Aorta (tissue), 5 donors: ENCODE results near the gene WNT3A. TPM values are rescaled to one million over a fixed set of nuclear protein-coding genes. Genes with fewer than 3 reads are reported as not detected.

Experiments
- ATAC-seq: fragments of 200-7000 bp; cut with Tn5 transposase; one replicate; pipeline ENCODE4 v1.9.1; 2022; ENCODE audit warnings: moderate library complexity; ENCODE audit not compliant: low FRiP score
- DNase-seq, 2 donors: peaks; one replicate each; pipeline ENCODE4 v3.0.0-alpha.2; 2020
- H3K27ac ChIP-seq, 2 donors: one replicate each; pipeline ENCODE4 v1.5.1; 2013; ENCODE audit warnings: low read length in 2 of 2, mild to moderate bottlenecking in 2 of 2, moderate library complexity in 2 of 2, control low read depth in 1 of 2, inconsistent platforms in 1 of 2, low read depth in 1 of 2
- H3K27me3 ChIP-seq, 2 donors: one replicate each; pipeline ENCODE4 v1.6.1; 2013; ENCODE audit warnings: control low read depth in 1 of 2, low read length in 1 of 2, mild to moderate bottlenecking in 1 of 2, moderate library complexity in 1 of 2; ENCODE audit not compliant: insufficient read depth in 2 of 2, control insufficient read depth in 1 of 2
- H3K36me3 ChIP-seq, 2 donors: one replicate each; pipeline ENCODE4 v1.6.1; 2013; ENCODE audit warnings: control low read depth in 1 of 2, low read length in 1 of 2, mild to moderate bottlenecking in 1 of 2; ENCODE audit not compliant: insufficient read depth in 2 of 2, control insufficient read depth in 1 of 2
- H3K4me1 ChIP-seq, 2 donors: one replicate each; pipeline ENCODE4 v1.6.1; 2013; ENCODE audit warnings: low read length in 2 of 2, control low read depth in 1 of 2, mild to moderate bottlenecking in 1 of 2, moderate library complexity in 1 of 2; ENCODE audit not compliant: insufficient read depth in 2 of 2, control insufficient read depth in 1 of 2
- H3K4me3 ChIP-seq, 2 donors: one replicate each; pipeline ENCODE4 v1.5.1; 2013; ENCODE audit warnings: low read length in 2 of 2, control low read depth in 1 of 2, mild to moderate bottlenecking in 1 of 2
- H3K9me3 ChIP-seq: one replicate; pipeline ENCODE4 v1.6.1; 2013; ENCODE audit warnings: mild to moderate bottlenecking, low read length; ENCODE audit not compliant: control insufficient read depth
- WGBS, 2 donors: extraction: QIAGEN DNeasy Blood & Tissue Kit; methylation state at CpG; one replicate each; pipeline ENCODE4 v1.1.7; 2013; 5-methylcytosine and 5-hydroxymethylcytosine counted together
- intact Hi-C, 2 donors: fragments of 100-400 bp; cut with DNase I; formaldehyde crosslinking; loops; one replicate each; pipeline versions ENCODE4 v1.14.2 to v1.15.0; 2022
- polyA plus RNA-seq, 2 donors: library from polyadenylated mRNA; stranded (reverse); fragments of 200-250 nt; gene quantifications; one replicate each; pipeline ENCODE4 v1.2.3, GENCODE V29; 2013
- total RNA-seq, 2 donors: library from RNA; stranded (reverse); fragmentation: NEBNext Ultra II Directional; extraction: Animal tissue kit (Norgen Biotek cat#: 25700); gene quantifications; one replicate each; pipeline ENCODE4 v1.2.1, GENCODE V29; 2021
- donor health status: healthy with polysubstance abuse.
- donor health status: Bipolar disorder and iron deficiency.
- donor health status: DM: no; HTN: no; CAD: no.
- donor health status: DM: no; HTN: no; CAD: no.
- donor health status: DM: yes; HTN: yes; CAD: no.

WNT3A gene
- total and polyA plus RNA-seq, 4 donors = not detected

- intact Hi-C loops = loop anchor here in 1 of 2 donors (10.0 kb wide), 1 partner anchor 743 kb away; no protein-coding TSS in a partner anchor
- WGBS, 2 donors = 31 to 38% methylated on average over 7 of the region's 7 CpGs
- Histone ChIP-seq H3K27me3 (no peaks in the 10 kb centered on the region), H3K4me1 (peaks cover 2 to 21% of the 10 kb centered on the region in 2 donors), H3K4me3 (no peak overlapping the region), H3K27ac (no peak overlapping the region), H3K36me3 (no peaks in the 10 kb centered on the region), H3K9me3 (no peaks in the 10 kb centered on the region)
- ATAC-seq (no peak), DNase-seq (peak; percentile 69 to 84)
These were observed 81.0 kb downstream of the WNT3A start for GRCh38 chr1:228087771-228088251.

GRCh38 chr1:228088586-228089498 is 82.0 kb downstream of the WNT3A start:
- DNase-seq = peak; percentile 40 to 72
- Histone ChIP-seq H3K36me3 (no peaks in the 10 kb centered on the region), H3K27me3 (no peaks in the 10 kb centered on the region), H3K27ac (no peak overlapping the region), H3K9me3 (no peaks in the 10 kb centered on the region), H3K4me1 (peaks cover 2 to 21% of the 10 kb centered on the region in 2 donors), H3K4me3 (no peak overlapping the region)
- ATAC-seq = no peak
- intact Hi-C loops = loop anchor here in 1 of 2 donors (10.0 kb wide), 1 partner anchor 744 kb away; no protein-coding TSS in a partner anchor
- WGBS, 2 donors = 72 to 77% methylated on average over 21 of the region's 21 CpGs

- intact Hi-C loops = loop anchor here in 1 of 2 donors (10.0 kb wide), 1 partner anchor 745 kb away; no protein-coding TSS in a partner anchor
- Histone ChIP-seq H3K4me1 (peaks cover under 1 to 19% of the 10 kb centered on the region in 2 donors), H3K27ac (no peak overlapping the region), H3K9me3 (peaks cover 2% of the 10 kb centered on the region), H3K27me3 (no peaks in the 10 kb centered on the region), H3K4me3 (no peak overlapping the region), H3K36me3 (no peaks in the 10 kb centered on the region)
- 65 to 67% methylated on average over 12 of the region's 12 CpGs for WGBS, 2 donors
- no peak for DNase-seq
- no peak for ATAC-seq
These were observed 83.0 kb downstream of the WNT3A start for GRCh38 chr1:228089519-228090380.

GRCh38 chr1:228090613-228091081 is 83.8 kb downstream of the WNT3A start:
- WGBS, 2 donors = 18 to 21% methylated on average over 2 of the region's 2 CpGs
- H3K27ac ChIP-seq = no peak overlapping the region
- intact Hi-C loops = no loop called here
- H3K4me3 ChIP-seq = no peak overlapping the region
- no peaks in the 10 kb centered on the region for H3K36me3 ChIP-seq
- peaks cover 2% of the 10 kb centered on the region for H3K9me3 ChIP-seq
- DNase-seq (no peak), ATAC-seq (no peak)
- H3K4me1 ChIP-seq = peaks cover 0 to 11% of the 10 kb centered on the region in 2 donors
- no peaks in the 10 kb centered on the region for H3K27me3 ChIP-seq

GRCh38 chr1:228091084-228091483 is 84.3 kb downstream of the WNT3A start:
- no peak overlapping the region for H3K27ac ChIP-seq
- no peaks in the 10 kb centered on the region for H3K27me3 ChIP-seq
- peaks cover 2% of the 10 kb centered on the region for H3K9me3 ChIP-seq
- WGBS, 2 donors = 37 to 45% methylated on average over 4 of the region's 4 CpGs
- H3K36me3 ChIP-seq = no peaks in the 10 kb centered on the region
- intact Hi-C loops = no loop called here
- DNase-seq (no peak), ATAC-seq (no peak)
- H3K4me3 ChIP-seq = no peak overlapping the region
- peaks cover 0 to 11% of the 10 kb centered on the region in 2 donors for H3K4me1 ChIP-seq

- 88 to 90% methylated on average over 11 of the region's 11 CpGs for WGBS, 2 donors
- intact Hi-C loops = no loop called here
- ATAC-seq = no peak
- no peaks in the 10 kb centered on the region for H3K27me3 ChIP-seq
- H3K4me1 ChIP-seq = peaks cover 0 to 11% of the 10 kb centered on the region in 2 donors
- DNase-seq = no peak
- H3K36me3 ChIP-seq = peaks cover 0 to 3% of the 10 kb centered on the region in 2 donors
- H3K4me3 ChIP-seq = no peak overlapping the region
- peaks cover 2% of the 10 kb centered on the region for H3K9me3 ChIP-seq
- no peak overlapping the region for H3K27ac ChIP-seq
These were observed 85.7 kb downstream of the WNT3A start for GRCh38 chr1:228092342-228093049.

GRCh38 chr1:228093050-228093906 is 86.5 kb downstream of the WNT3A start:
- Histone ChIP-seq H3K9me3 (peaks cover 2% of the 10 kb centered on the region), H3K27ac (no peak overlapping the region), H3K27me3 (no peaks in the 10 kb centered on the region), H3K4me1 (peaks cover 0 to 11% of the 10 kb centered on the region in 2 donors), H3K36me3 (peaks cover 0 to 7% of the 10 kb centered on the region in 2 donors), H3K4me3 (no peak overlapping the region)
- no peak for ATAC-seq
- intact Hi-C loops = no loop called here
- WGBS, 2 donors = 95 to 96% methylated on average over 20 of the region's 20 CpGs
- no peak for DNase-seq
